H9 (cell line): Measurements from ENCODE around the gene CCDC159. TPM values are rescaled to one million over a fixed set of nuclear protein-coding genes. Genes with fewer than 3 reads are reported as not detected.

Experiments
- DNase-seq: peaks from one replicate; pipeline ENCODE4 v3.0.0-alpha.2; 2017
- H2AFZ ChIP-seq: one replicate; pipeline ENCODE4 v1.6.1; 2013; ENCODE audit warnings: mild to moderate bottlenecking, low read length, control low read depth, moderate library complexity
- H2AK5ac ChIP-seq: 2 replicates; pipeline ENCODE4 v1.6.1; 2013; ENCODE audit warnings: low read length, control low read depth, mixed read lengths; ENCODE audit not compliant: insufficient read length
- H2BK120ac ChIP-seq: one replicate; pipeline ENCODE4 v1.6.1; 2013; ENCODE audit warnings: low read depth, mild to moderate bottlenecking, low read length, control low read depth, inconsistent platforms; ENCODE audit not compliant: poor library complexity, severe bottlenecking
- H2BK12ac ChIP-seq: 2 replicates; pipeline ENCODE4 v1.6.1; 2013; ENCODE audit warnings: low read length, control low read depth, mixed read lengths, low read depth; ENCODE audit not compliant: insufficient read length
- H2BK15ac ChIP-seq: 2 replicates; pipeline ENCODE4 v1.6.1; 2013; ENCODE audit warnings: low read depth, low read length, control low read depth
- H2BK20ac ChIP-seq: one replicate; pipeline ENCODE4 v1.6.1; 2013; ENCODE audit warnings: low read depth, mild to moderate bottlenecking, low read length, control low read depth, inconsistent platforms; ENCODE audit not compliant: poor library complexity, severe bottlenecking
- H2BK5ac ChIP-seq: 2 replicates; pipeline ENCODE4 v1.6.1; 2013; ENCODE audit warnings: low read length, control low read depth, mixed read lengths; ENCODE audit not compliant: insufficient read length
- H3K14ac ChIP-seq: 2 replicates; pipeline ENCODE4 v1.6.1; 2013; ENCODE audit warnings: low read length, control low read depth; ENCODE audit not compliant: insufficient read depth
- H3K18ac ChIP-seq: 2 replicates; pipeline ENCODE4 v1.6.1; 2013; ENCODE audit warnings: low read depth, mild to moderate bottlenecking, mixed read lengths, low read length, control low read depth; ENCODE audit not compliant: insufficient read length
- H3K23ac ChIP-seq: 2 replicates; pipeline ENCODE4 v1.6.1; 2013; ENCODE audit warnings: low read length, control low read depth, mixed read lengths, low read depth; ENCODE audit not compliant: insufficient read length
- H3K23me2 ChIP-seq: 2 replicates; pipeline ENCODE4 v1.6.1; 2013; ENCODE audit warnings: low read depth, mild to moderate bottlenecking, mixed read lengths, low read length, control low read depth; ENCODE audit not compliant: insufficient read length, poor library complexity, severe bottlenecking
- H3K27ac ChIP-seq: 2 replicates; pipeline ENCODE4 v1.5.1; 2013; ENCODE audit warnings: low read length, control low read depth, mixed read lengths, low read depth; ENCODE audit not compliant: insufficient read length
- H3K27me3 ChIP-seq: 2 replicates; pipeline ENCODE4 v1.6.1; 2013; ENCODE audit warnings: low read length, control low read depth, inconsistent platforms; ENCODE audit not compliant: insufficient read depth
- H3K4ac ChIP-seq: 2 replicates; pipeline ENCODE4 v1.6.1; 2013; ENCODE audit warnings: low read depth, mild to moderate bottlenecking, control low read depth, inconsistent platforms, low read length, moderate library complexity
- H3K4me1 ChIP-seq: 2 replicates; pipeline ENCODE4 v1.6.1; 2013; ENCODE audit warnings: low read length, control low read depth, inconsistent platforms; ENCODE audit not compliant: insufficient read depth
- H3K4me2 ChIP-seq: 2 replicates; pipeline ENCODE4 v1.6.1; 2013; ENCODE audit warnings: low read length, control low read depth, mixed read lengths; ENCODE audit not compliant: insufficient read length, insufficient read depth
- H3K56ac ChIP-seq: 2 replicates; pipeline ENCODE4 v1.6.1; 2013; ENCODE audit warnings: low read depth, mild to moderate bottlenecking, mixed read lengths, low read length, control low read depth; ENCODE audit not compliant: insufficient read length
- H3K79me1 ChIP-seq: 2 replicates; pipeline ENCODE4 v1.6.1; 2013; ENCODE audit warnings: low read depth, mild to moderate bottlenecking, moderate library complexity, low read length, control low read depth, inconsistent platforms; ENCODE audit not compliant: insufficient read depth, poor library complexity, severe bottlenecking
- H3K79me2 ChIP-seq: 2 replicates; pipeline ENCODE4 v1.6.1; 2013; ENCODE audit warnings: low read length, control low read depth, inconsistent platforms; ENCODE audit not compliant: insufficient read depth
- H3K9ac ChIP-seq: 2 replicates; pipeline ENCODE4 v1.6.1; 2013; ENCODE audit warnings: low read length, control low read depth, mixed read lengths; ENCODE audit not compliant: insufficient read length; ENCODE audit errors: extremely low read depth
- H3K9me3 ChIP-seq: one replicate; pipeline ENCODE4 v1.6.1; 2013; ENCODE audit warnings: low read depth, low read length, inconsistent platforms; ENCODE audit not compliant: control insufficient read depth
- H3T11ph ChIP-seq: one replicate; pipeline ENCODE4 v1.6.1; 2013; ENCODE audit warnings: mild to moderate bottlenecking, low read length, control low read depth, inconsistent platforms
- H4K20me1 ChIP-seq: one replicate; pipeline ENCODE4 v1.6.1; 2013; ENCODE audit not compliant: control insufficient read depth, insufficient read length, insufficient read depth
- H4K5ac ChIP-seq: 2 replicates; pipeline ENCODE4 v1.6.1; 2013; ENCODE audit warnings: low read depth, mild to moderate bottlenecking, mixed read lengths, low read length, control low read depth; ENCODE audit not compliant: insufficient read length
- H4K8ac ChIP-seq: replicated peaks from 2 replicates; pipeline ENCODE4 v1.6.1; 2013; ENCODE audit warnings: low read length, control low read depth, mixed read lengths, low read depth; ENCODE audit not compliant: insufficient read length
- H4K91ac ChIP-seq: 2 replicates; pipeline ENCODE4 v1.6.1; 2013; ENCODE audit warnings: low read depth, mild to moderate bottlenecking, moderate library complexity, mixed read lengths, low read length, control low read depth; ENCODE audit not compliant: insufficient read length
- H3K27ac Mint-ChIP-seq, 3 experiments: 2 replicates in 2 of 3; 3 replicates in 1 of 3; pipeline ENCODE4 v1.8.0; 2020 to 2021; ENCODE audit warnings: mixed read lengths in 3 of 3, mild to moderate bottlenecking in 1 of 3, moderate library complexity in 1 of 3
- H3K27me3 Mint-ChIP-seq: 2 replicates; pipeline ENCODE4 v1.8.0; 2021; ENCODE audit warnings: low read depth, mild to moderate bottlenecking, moderate library complexity, mixed read lengths
- H3K36me3 Mint-ChIP-seq, 3 experiments: 2 replicates in 2 of 3; 3 replicates in 1 of 3; pipeline ENCODE4 v1.8.0; 2020 to 2021; ENCODE audit warnings: low read depth in 3 of 3, mixed read lengths in 3 of 3; ENCODE audit not compliant: insufficient read depth in 1 of 3
- H3K4me1 Mint-ChIP-seq, 2 experiments: 2 replicates each; pipeline ENCODE4 v1.8.0; 2020; ENCODE audit warnings: mixed read lengths in 2 of 2
- H3K4me3 Mint-ChIP-seq, 2 experiments: 2 replicates in 1 of 2; 3 replicates in 1 of 2; pipeline ENCODE4 v1.8.0; 2020 to 2021; ENCODE audit warnings: mild to moderate bottlenecking in 2 of 2, mixed read lengths in 2 of 2, moderate library complexity in 1 of 2
- H3K9me3 Mint-ChIP-seq, 2 experiments: 2 replicates in 1 of 2; 3 replicates in 1 of 2; pipeline ENCODE4 v1.8.0; 2020; ENCODE audit warnings: mild to moderate bottlenecking in 2 of 2, mixed read lengths in 2 of 2, moderate library complexity in 1 of 2
- WGBS: extraction: QIAGEN DNeasy Blood & Tissue Kit; methylation state at CpG from one replicate; pipeline ENCODE4 v1.1.7; 2013; ENCODE audit warnings: missing lambda C conversion rate, low lambda C conversion rate, mixed read lengths; ENCODE audit not compliant: insufficient read length; ENCODE audit errors: extremely low coverage; 5-methylcytosine and 5-hydroxymethylcytosine counted together
- total RNA-seq: library from RNA; stranded (reverse); gene quantifications from 2 replicates; pipeline ENCODE4 v1.2.1, GENCODE V29; 2021
- TF ChIP-seq, protein P1 (sequence below): fragments of 200-600 bp; sonication (generic); conservative IDR thresholded peaks from 3 replicates; pipeline ENCODE4 v1.8.0; 2021; ENCODE audit warnings: antibody characterized with exemption, mild to moderate bottlenecking

CCDC159 gene
- total RNA-seq, 1 experiment from 2014 or later, result 5.7 TPM

DNA sequence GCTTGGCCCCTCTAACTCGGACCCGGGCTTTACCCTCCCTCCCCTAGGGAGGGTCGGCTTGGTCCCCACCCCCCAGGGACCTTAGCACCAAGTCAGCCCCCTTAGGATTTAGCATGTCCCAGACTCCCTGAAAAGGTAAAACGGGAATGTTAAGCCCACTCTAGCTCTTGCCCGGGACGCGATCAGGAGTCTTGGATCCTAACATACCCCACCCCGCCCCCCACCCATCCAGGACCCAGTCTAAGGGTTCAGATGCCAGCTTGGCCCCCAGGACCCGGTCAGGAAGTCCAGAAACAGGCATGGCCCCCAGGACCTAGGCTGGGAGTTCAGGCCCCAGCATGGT, 37.4 kb downstream of the CCDC159 start:
- no peak overlapping the region for H4K91ac ChIP-seq
- H3K27me3 Mint-ChIP-seq, result peaks cover 2% of the 10 kb centered on the region; the same call in 1 of the 2 replicates
- TF ChIP-seq, protein P1, sequence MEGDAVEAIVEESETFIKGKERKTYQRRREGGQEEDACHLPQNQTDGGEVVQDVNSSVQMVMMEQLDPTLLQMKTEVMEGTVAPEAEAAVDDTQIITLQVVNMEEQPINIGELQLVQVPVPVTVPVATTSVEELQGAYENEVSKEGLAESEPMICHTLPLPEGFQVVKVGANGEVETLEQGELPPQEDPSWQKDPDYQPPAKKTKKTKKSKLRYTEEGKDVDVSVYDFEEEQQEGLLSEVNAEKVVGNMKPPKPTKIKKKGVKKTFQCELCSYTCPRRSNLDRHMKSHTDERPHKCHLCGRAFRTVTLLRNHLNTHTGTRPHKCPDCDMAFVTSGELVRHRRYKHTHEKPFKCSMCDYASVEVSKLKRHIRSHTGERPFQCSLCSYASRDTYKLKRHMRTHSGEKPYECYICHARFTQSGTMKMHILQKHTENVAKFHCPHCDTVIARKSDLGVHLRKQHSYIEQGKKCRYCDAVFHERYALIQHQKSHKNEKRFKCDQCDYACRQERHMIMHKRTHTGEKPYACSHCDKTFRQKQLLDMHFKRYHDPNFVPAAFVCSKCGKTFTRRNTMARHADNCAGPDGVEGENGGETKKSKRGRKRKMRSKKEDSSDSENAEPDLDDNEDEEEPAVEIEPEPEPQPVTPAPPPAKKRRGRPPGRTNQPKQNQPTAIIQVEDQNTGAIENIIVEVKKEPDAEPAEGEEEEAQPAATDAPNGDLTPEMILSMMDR, result no peak
- peaks cover 1 to 5% (median 3%) of the 10 kb centered on the region in 3 experiments; a peak in 5 of 7 replicates for H3K36me3 Mint-ChIP-seq
- no peak overlapping the region for H3K27ac Mint-ChIP-seq
- no peaks in the 10 kb centered on the region for H3K4me1 ChIP-seq
- H3K23me2 ChIP-seq, result peaks cover 18% of the 10 kb centered on the region
- no peak overlapping the region for H3K18ac ChIP-seq
- no peaks in the 10 kb centered on the region for H3K9me3 ChIP-seq
- H3K79me2 ChIP-seq, result no peaks in the 10 kb centered on the region
- no peaks in the 10 kb centered on the region for H3K27me3 ChIP-seq
- no peak overlapping the region for H3K27ac ChIP-seq
- no peak overlapping the region for H3K4ac ChIP-seq
- H2BK12ac ChIP-seq, result no peak overlapping the region
- H4K5ac ChIP-seq, result no peak overlapping the region
- H3K4me3 Mint-ChIP-seq, result peak overlapping the region; percentile 92 to 95
- H4K20me1 ChIP-seq, result peaks cover 4% of the 10 kb centered on the region
- no peak for DNase-seq
- no peak overlapping the region for H3K14ac ChIP-seq
- H3K56ac ChIP-seq, result no peak overlapping the region
- no peak overlapping the region for H2BK15ac ChIP-seq
- H3K23ac ChIP-seq, result no peak overlapping the region
- no peak overlapping the region for H4K8ac ChIP-seq
- H3T11ph ChIP-seq, result no peak overlapping the region
- H3K4me2 ChIP-seq, result peak overlapping the region; percentile 86
- no CpG with 5 or more reads among the region's 9 CpGs for WGBS
- H3K4me1 Mint-ChIP-seq, result peaks cover 9 to 23% of the 10 kb centered on the region in 2 experiments
- H3K9ac ChIP-seq, result no peak overlapping the region
- H2AK5ac ChIP-seq, result no peak overlapping the region
- no peaks in the 10 kb centered on the region for H3K9me3 Mint-ChIP-seq
- no peak overlapping the region for H2BK20ac ChIP-seq
- H2AFZ ChIP-seq, result no peak overlapping the region
- H2BK120ac ChIP-seq, result no peak overlapping the region
- no peaks in the 10 kb centered on the region for H3K79me1 ChIP-seq
- no peak overlapping the region for H2BK5ac ChIP-seq
